LNCaP clone FGC (cell line): ENCODE measurements around the gene TFAP2D.

Experiments
- DNase-seq: peaks from one replicate; pipeline ENCODE4 v3.0.0-alpha.2; 2011; ENCODE audit warnings: low read depth
- H3K4me3 ChIP-seq: 2 replicates; pipeline ENCODE4 v1.5.1; 2011; ENCODE audit warnings: mild to moderate bottlenecking, low read depth, low read length, control low read depth
- CTCF ChIP-seq: IDR thresholded peaks from 2 replicates; pipeline ENCODE4 v1.5.1; 2012; ENCODE audit warnings: mild to moderate bottlenecking; ENCODE audit not compliant: control insufficient read depth, insufficient read depth; ENCODE audit errors: extremely low read depth

Gene TFAP2D

GRCh38 chr6:50816947-50817645, 103.8 kb downstream of the TFAP2D start:
- H3K4me3 ChIP-seq: no peak overlapping the region

GRCh38 chr6:50817646-50817950, 104.3 kb downstream of the TFAP2D start:
- no peak for DNase-seq
- H3K4me3 ChIP-seq: no peak overlapping the region
- TF ChIP-seq CTCF: no peak

More at GRCh38 chr6:50816947-50817645, 103.8 kb downstream of the TFAP2D start:
- no peak for DNase-seq
- TF ChIP-seq CTCF: no peak

GRCh38 chr6:50818020-50818419, 104.7 kb downstream of the TFAP2D start:
- no peak for DNase-seq
- TF ChIP-seq CTCF: no peak
- H3K4me3 ChIP-seq: no peak overlapping the region

GRCh38 chr6:50818673-50819072, 105.3 kb downstream of the TFAP2D start, which contains the start of gene TFAP2B:
Gene TFAP2B (plus strand): TSS chr6:50818871. CDS start chr6:50818892, 21 bp downstream.
- no peak for DNase-seq
- no peak within 1 kb of the TSS for H3K4me3 ChIP-seq
- no peak for TF ChIP-seq CTCF

- no peak overlapping the region for H3K4me3 ChIP-seq
- DNase-seq: no peak
- no peak for TF ChIP-seq CTCF
These were observed 106.2 kb downstream of the TFAP2D start for GRCh38 chr6:50819466-50819903.

- TF ChIP-seq CTCF: no peak
- no peak for DNase-seq
- H3K4me3 ChIP-seq: no peak overlapping the region
These were observed 106.9 kb downstream of the TFAP2D start for GRCh38 chr6:50819904-50820868.
